Mammary epithelial cell (primary cell): ENCODE data around the gene BMERB1.

Source experiments
- CTCF ChIP-seq, 2 donors: IDR thresholded peaks in 1 of 2; conservative IDR thresholded peaks in 1 of 2; 2 replicates each; pipeline ENCODE4 v1.5.1; 2011 to 2012; ENCODE audit warnings: inconsistent platforms in 2 of 2, low read length in 2 of 2, mild to moderate bottlenecking in 2 of 2, control low read depth in 1 of 2, low read depth in 1 of 2; ENCODE audit not compliant: insufficient read depth in 1 of 2; ENCODE audit errors: extremely low read depth in 1 of 2
- EZH2 ChIP-seq: IDR thresholded peaks from 2 replicates; pipeline ENCODE4 v1.6.1; 2012; ENCODE audit warnings: low read length, inconsistent platforms, borderline replicate concordance

GRCh38 chr16:15461376-15461775 lies 27.0 kb downstream of the BMERB1 start:
- no peak for TF ChIP-seq CTCF (conservative IDR thresholded peaks at IDR 0.05 in 1 of 2, IDR thresholded peaks at IDR 0.05 in 1 of 2; ENCODE audit: extremely low read depth in 1 of 2, insufficient read depth in 1 of 2, low read depth in 1 of 2, low read length in 2 of 2)
- TF ChIP-seq EZH2, result no peak
